Fibroblast of mammary gland (primary cell): ENCODE measurements around the gene UBL4A.

Source experiments
- DNase-seq: peaks from one replicate; pipeline ENCODE4 v3.0.0-alpha.2; 2010; ENCODE audit warnings: low read depth
- H3K4me3 ChIP-seq: 2 replicates; pipeline ENCODE4 v1.5.1; 2011; ENCODE audit warnings: low read depth, mild to moderate bottlenecking, low read length, moderate library complexity; ENCODE audit not compliant: control insufficient read depth
- TF ChIP-seq, protein P1 (sequence below): conservative IDR thresholded peaks from 2 replicates; pipeline ENCODE4 v1.5.1; 2011; ENCODE audit warnings: low read depth, low read length, inconsistent platforms; ENCODE audit not compliant: control insufficient read depth, insufficient read depth

UBL4A gene

GRCh38 chrX:154487518-154488290 is 1.3 kb upstream of the UBL4A start:
- no peak for DNase-seq
- TF ChIP-seq, protein P1, sequence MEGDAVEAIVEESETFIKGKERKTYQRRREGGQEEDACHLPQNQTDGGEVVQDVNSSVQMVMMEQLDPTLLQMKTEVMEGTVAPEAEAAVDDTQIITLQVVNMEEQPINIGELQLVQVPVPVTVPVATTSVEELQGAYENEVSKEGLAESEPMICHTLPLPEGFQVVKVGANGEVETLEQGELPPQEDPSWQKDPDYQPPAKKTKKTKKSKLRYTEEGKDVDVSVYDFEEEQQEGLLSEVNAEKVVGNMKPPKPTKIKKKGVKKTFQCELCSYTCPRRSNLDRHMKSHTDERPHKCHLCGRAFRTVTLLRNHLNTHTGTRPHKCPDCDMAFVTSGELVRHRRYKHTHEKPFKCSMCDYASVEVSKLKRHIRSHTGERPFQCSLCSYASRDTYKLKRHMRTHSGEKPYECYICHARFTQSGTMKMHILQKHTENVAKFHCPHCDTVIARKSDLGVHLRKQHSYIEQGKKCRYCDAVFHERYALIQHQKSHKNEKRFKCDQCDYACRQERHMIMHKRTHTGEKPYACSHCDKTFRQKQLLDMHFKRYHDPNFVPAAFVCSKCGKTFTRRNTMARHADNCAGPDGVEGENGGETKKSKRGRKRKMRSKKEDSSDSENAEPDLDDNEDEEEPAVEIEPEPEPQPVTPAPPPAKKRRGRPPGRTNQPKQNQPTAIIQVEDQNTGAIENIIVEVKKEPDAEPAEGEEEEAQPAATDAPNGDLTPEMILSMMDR = no peak
- no peak overlapping the region for H3K4me3 ChIP-seq

GRCh38 chrX:154486052-154486395 is 391 bp downstream of the UBL4A start:
- TF ChIP-seq, protein P1 = no peak
- peak overlapping the region; percentile 49 for H3K4me3 ChIP-seq
- DNase-seq = no peak

- peak overlapping the region; percentile 49 for H3K4me3 ChIP-seq
Observed at GRCh38 chrX:154485150-154486051, 1.0 kb downstream of the UBL4A start.

GRCh38 chrX:154484255-154485149 is 1.9 kb downstream of the UBL4A start:
- TF ChIP-seq, protein P1 = no peak
- DNase-seq = peak; percentile 20
- no peak overlapping the region for H3K4me3 ChIP-seq

More at GRCh38 chrX:154485150-154486051, 1.0 kb downstream of the UBL4A start:
- DNase-seq = no peak
- TF ChIP-seq, protein P1 = no peak

DNA sequence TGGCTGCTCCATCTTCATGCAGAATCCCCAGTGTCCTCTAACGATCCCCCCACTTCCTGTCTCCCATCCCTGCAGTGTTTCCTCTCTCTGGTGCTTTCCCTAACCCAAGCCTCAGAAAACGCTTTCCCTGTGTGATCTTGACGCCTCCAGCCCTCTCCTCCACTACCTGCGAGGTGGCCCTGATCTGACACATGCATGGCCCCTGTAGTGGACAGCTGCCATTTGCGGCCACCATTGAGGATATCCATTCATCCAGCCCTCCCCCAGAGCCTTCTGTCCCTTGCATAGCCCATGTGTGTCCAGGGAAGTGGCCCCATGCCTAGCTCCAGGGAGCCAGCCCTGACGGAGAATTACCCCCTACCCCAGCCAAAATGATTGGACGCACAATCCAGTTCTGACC is 3.1 kb downstream of the UBL4A start:
- H3K4me3 ChIP-seq = no peak overlapping the region

DNA sequence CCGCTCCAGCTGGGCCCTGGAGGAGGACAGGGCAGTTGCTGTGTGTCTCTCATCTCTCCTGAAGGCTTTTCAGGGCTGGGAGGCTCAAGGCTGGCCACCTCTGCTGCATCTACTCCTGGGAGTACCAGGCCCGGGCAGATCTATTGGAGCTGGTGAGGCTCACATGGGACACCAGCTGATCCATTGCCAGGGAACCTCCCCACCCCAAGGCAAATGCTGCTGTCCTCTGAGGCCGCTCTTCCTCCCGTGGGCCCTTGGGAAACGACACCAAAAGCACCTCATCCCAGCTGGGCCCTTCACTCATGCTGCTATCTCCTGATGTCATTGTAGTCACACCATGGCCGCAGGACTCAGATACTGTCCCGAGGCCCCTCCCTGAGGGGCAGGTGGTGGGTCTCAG is 3.6 kb downstream of the UBL4A start:
- TF ChIP-seq, protein P1 = no peak
- no peak for DNase-seq
- no peak overlapping the region for H3K4me3 ChIP-seq

More for the DNA sequence above, 3.1 kb downstream of the UBL4A start:
- DNase-seq = no peak
- TF ChIP-seq, protein P1 = no peak
